HCT116 (cell line): ENCODE results near the gene MYH11. TPM values are rescaled to one million over a fixed set of nuclear protein-coding genes. Genes with fewer than 3 reads are reported as not detected.

Experiments
- ATAC-seq: fragments of 200-7000 bp; cut with Tn5 transposase; 2 replicates; pipeline ENCODE4 v1.9.1; 2020; ENCODE audit warnings: mild to moderate bottlenecking, moderate library complexity
- BruUV-seq: library from RNA; stranded (reverse); fragments of 400-500 nt; replicated peaks from 2 replicates; lab custom pipeline; 2021; lab: Mats Ljungman, UMichigan
- CTCF ChIA-PET: fragments of 300-600 bp; sonication (Branson Sonifier 250); formaldehyde crosslinking; loops from one replicate; lab custom pipeline; 2021; ENCODE audit warnings: antibody characterized with exemption; lab: Charles Lee
- POLR2A ChIA-PET: fragments of 300-600, 350-600 bp; sonication (Branson Sonifier 250); formaldehyde crosslinking; loops from one replicate; lab custom pipeline; 2021; ENCODE audit warnings: antibody characterized with exemption; lab: Charles Lee
- RAD21 ChIA-PET, 2 experiments: fragments of 300-600 bp; sonication (Branson Sonifier 250); formaldehyde crosslinking; loops; one replicate each; lab custom pipeline; 2023; ENCODE audit warnings: low total read pairs in 2 of 2; ENCODE audit not compliant: uncharacterized antibody in 2 of 2, unreplicated experiment in 2 of 2, low non-redundant PET in 1 of 2; lab: Charles Lee
- DNase-seq: peaks from one replicate; pipeline ENCODE4 v3.0.0-alpha.2; 2010; ENCODE audit warnings: low read depth, low spot score
- H2AFZ ChIP-seq: fragments of 200-600 bp; shearing (Covaris generic), sonication (generic); 2 replicates; pipeline ENCODE4 v1.6.1; 2017; ENCODE audit warnings: low read depth, mixed run types, mixed read lengths, antibody characterized with exemption, low read length; ENCODE audit not compliant: poor library complexity, severe bottlenecking
- H3K27ac ChIP-seq: 2 replicates; pipeline ENCODE4 v1.5.1; 2012; ENCODE audit warnings: low read depth, low read length
- H3K27me3 ChIP-seq: fragments of 200-600 bp; sonication (generic); 2 replicates; pipeline ENCODE4 v1.6.1; 2016; ENCODE audit warnings: mixed run types, low read length, mixed read lengths; ENCODE audit not compliant: insufficient read depth
- H3K36me3 ChIP-seq, 2 experiments: fragments of 200-500 bp in 1 of 2; fragments of 200-600 bp in 1 of 2; sonication (Bioruptor generic) in 1 of 2; sonication (generic) in 1 of 2; 2 replicates each; pipeline versions ENCODE4 v1.5.1 to v1.6.1; 2014 to 2016; ENCODE audit warnings: low read length in 2 of 2, inconsistent platforms in 1 of 2, mixed read lengths in 1 of 2, mixed run types in 1 of 2; ENCODE audit not compliant: insufficient read depth in 2 of 2, control insufficient read depth in 1 of 2
- H3K4me1 ChIP-seq, 2 experiments: fragments of 200-600 bp in 1 of 2; sonication (generic) in 1 of 2; 2 replicates each; pipeline versions ENCODE4 v1.5.1 to v1.6.1; 2012 to 2017; ENCODE audit warnings: low read length in 2 of 2, inconsistent platforms in 1 of 2, mild to moderate bottlenecking in 1 of 2, mixed read lengths in 1 of 2, mixed run types in 1 of 2, moderate library complexity in 1 of 2; ENCODE audit not compliant: insufficient read depth in 2 of 2, control insufficient read depth in 1 of 2
- H3K4me2 ChIP-seq: fragments of 200-600 bp; sonication (generic); 2 replicates; pipeline ENCODE4 v1.6.1; 2017; ENCODE audit warnings: mixed run types, low read length, mixed read lengths
- H3K4me3 ChIP-seq, 2 experiments: fragments of 200-600 bp in 1 of 2; sonication (generic) in 1 of 2; replicated peaks in 1 of 2; 2 replicates each; pipeline ENCODE4 v1.5.1; 2011 to 2016; ENCODE audit warnings: low read length in 2 of 2, control low read depth in 1 of 2, low read depth in 1 of 2, mild to moderate bottlenecking in 1 of 2, mixed read lengths in 1 of 2, mixed run types in 1 of 2
- H3K79me2 ChIP-seq: fragments of 200-600 bp; sonication (generic); 2 replicates; pipeline ENCODE4 v1.6.1; 2017; ENCODE audit warnings: mild to moderate bottlenecking, mixed run types, low read length, moderate library complexity, mixed read lengths; ENCODE audit not compliant: insufficient read depth
- H3K9ac ChIP-seq: fragments of 200-600 bp; sonication (generic); 2 replicates; pipeline ENCODE4 v1.6.1; 2016; ENCODE audit warnings: low read length, mixed read lengths
- H3K9me2 ChIP-seq: fragments of 200-600 bp; sonication (generic), shearing (Covaris generic); 2 replicates; pipeline ENCODE4 v1.6.1; 2017; ENCODE audit warnings: mixed run types, mild to moderate bottlenecking, moderate library complexity; ENCODE audit not compliant: insufficient read depth
- H3K9me3 ChIP-seq, 2 experiments: fragments of 200-500 bp in 1 of 2; fragments of 200-600 bp in 1 of 2; sonication (Bioruptor generic) in 1 of 2; sonication (generic) in 1 of 2; 2 replicates each; pipeline ENCODE4 v1.6.1; 2014 to 2017; ENCODE audit warnings: low read length in 2 of 2, mixed read lengths in 2 of 2, inconsistent platforms in 1 of 2, low read depth in 1 of 2, mild to moderate bottlenecking in 1 of 2, mixed run types in 1 of 2, moderate library complexity in 1 of 2; ENCODE audit not compliant: control insufficient read depth in 1 of 2, insufficient read depth in 1 of 2
- H4K20me1 ChIP-seq: fragments of 200-600 bp; sonication (generic), shearing (Covaris generic); 2 replicates; pipeline ENCODE4 v1.6.1; 2017; ENCODE audit warnings: mixed run types, mild to moderate bottlenecking, moderate library complexity; ENCODE audit not compliant: insufficient read depth
- CBX3 ChIP-seq: IDR thresholded peaks from 2 replicates; pipeline ENCODE4 v1.6.1; 2012; ENCODE audit warnings: low read depth
- EGR1 ChIP-seq: IDR thresholded peaks from 2 replicates; pipeline ENCODE4 v1.6.1; 2012; ENCODE audit warnings: low read depth
- ELF1 ChIP-seq: IDR thresholded peaks from 2 replicates; pipeline ENCODE4 v1.6.1; 2012; ENCODE audit warnings: low read depth, borderline replicate concordance
- EZH2 ChIP-seq: fragments of 200-600 bp; sonication (generic); IDR thresholded peaks from 2 replicates; pipeline ENCODE4 v1.6.1; 2017; ENCODE audit warnings: antibody characterized with exemption, mixed run types
- FOSL1 ChIP-seq: IDR thresholded peaks from 2 replicates; pipeline ENCODE4 v1.6.1; 2012; ENCODE audit warnings: low read depth
- POLR2AphosphoS5 ChIP-seq: IDR thresholded peaks from 2 replicates; pipeline ENCODE4 v1.6.1; 2011; ENCODE audit warnings: mild to moderate bottlenecking, low read depth, low read length, moderate library complexity
- SIN3A ChIP-seq: IDR thresholded peaks from 2 replicates; pipeline ENCODE4 v1.6.1; 2012; ENCODE audit warnings: low read depth
- SP1 ChIP-seq: IDR thresholded peaks from 2 replicates; pipeline ENCODE4 v1.6.1; 2012; ENCODE audit warnings: low read depth
- SRF ChIP-seq: IDR thresholded peaks from 2 replicates; pipeline ENCODE4 v1.6.1; 2012; ENCODE audit warnings: low read depth
- YY1 ChIP-seq: IDR thresholded peaks from 2 replicates; pipeline ENCODE4 v1.6.1; 2011; ENCODE audit warnings: low read length, low read depth, moderate library complexity, mild to moderate bottlenecking; ENCODE audit not compliant: insufficient replicate concordance; ENCODE audit errors: extremely low read depth
- ZFX ChIP-seq: fragments of 450-650 bp; IDR thresholded peaks from 2 replicates; pipeline ENCODE4 v1.6.1; 2017
- ZNF274 ChIP-seq: fragments of 200-500 bp; sonication (Bioruptor generic); IDR thresholded peaks from 2 replicates; pipeline ENCODE4 v1.6.1; 2014; ENCODE audit warnings: mild to moderate bottlenecking, low read depth, low read length, inconsistent platforms
- intact Hi-C: fragments of 100-400 bp; cut with micrococcal nuclease; formaldehyde crosslinking; loops from 2 replicates; pipeline ENCODE4 v1.10.0; 2022
- total RNA-seq: library from RNA; stranded (reverse); gene quantifications from one replicate; pipeline ENCODE4 v1.2.1, GENCODE V29; 2021; ENCODE audit not compliant: unreplicated experiment
- TF ChIP-seq, protein P1 (sequence below), 3 experiments: fragments of 200-600 bp in 1 of 3; sonication (generic) in 1 of 3; IDR thresholded peaks in 2 of 3; conservative IDR thresholded peaks in 1 of 3; 2 replicates each; pipeline ENCODE4 v1.5.1; 2012 to 2017; ENCODE audit warnings: low read depth in 2 of 3, low read length in 2 of 3, antibody characterized with exemption in 1 of 3, borderline replicate concordance in 1 of 3, control low read depth in 1 of 3, mild to moderate bottlenecking in 1 of 3, mixed read lengths in 1 of 3, mixed run types in 1 of 3, moderate library complexity in 1 of 3; ENCODE audit not compliant: insufficient read depth in 1 of 3
- TF ChIP-seq, protein P2 (sequence below): IDR thresholded peaks from 2 replicates; pipeline ENCODE4 v1.6.1; 2012
- TF ChIP-seq, protein P3 (sequence below): IDR thresholded peaks from 2 replicates; pipeline ENCODE4 v1.6.1; 2012
- TF ChIP-seq, protein P4 (sequence below): IDR thresholded peaks from 2 replicates; pipeline ENCODE4 v1.6.1; 2012; ENCODE audit warnings: low read depth

Gene MYH11
- total RNA-seq, 1 experiment from 2014 or later: 0.61 TPM

DNA sequence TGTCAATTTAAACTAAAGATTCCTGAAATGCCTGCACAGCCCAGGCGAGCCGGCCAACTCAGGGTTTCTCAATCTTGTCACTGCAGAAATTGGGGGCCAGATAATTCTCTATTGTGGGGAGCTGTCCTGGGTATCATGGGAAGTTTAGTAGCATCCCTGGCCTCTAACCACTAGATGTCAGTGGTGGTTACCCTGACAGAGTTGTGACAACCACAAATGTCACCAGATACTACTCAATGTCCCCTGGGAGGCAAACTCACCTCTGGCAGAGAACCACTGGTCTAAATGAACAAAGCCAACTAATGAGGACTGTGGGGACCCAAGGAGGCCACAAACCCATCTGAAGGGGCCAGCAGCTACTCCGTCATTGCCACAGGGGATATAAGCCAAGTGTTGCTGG lies 90.9 kb downstream of the MYH11 start (continued):
- TF ChIP-seq, protein P1, sequence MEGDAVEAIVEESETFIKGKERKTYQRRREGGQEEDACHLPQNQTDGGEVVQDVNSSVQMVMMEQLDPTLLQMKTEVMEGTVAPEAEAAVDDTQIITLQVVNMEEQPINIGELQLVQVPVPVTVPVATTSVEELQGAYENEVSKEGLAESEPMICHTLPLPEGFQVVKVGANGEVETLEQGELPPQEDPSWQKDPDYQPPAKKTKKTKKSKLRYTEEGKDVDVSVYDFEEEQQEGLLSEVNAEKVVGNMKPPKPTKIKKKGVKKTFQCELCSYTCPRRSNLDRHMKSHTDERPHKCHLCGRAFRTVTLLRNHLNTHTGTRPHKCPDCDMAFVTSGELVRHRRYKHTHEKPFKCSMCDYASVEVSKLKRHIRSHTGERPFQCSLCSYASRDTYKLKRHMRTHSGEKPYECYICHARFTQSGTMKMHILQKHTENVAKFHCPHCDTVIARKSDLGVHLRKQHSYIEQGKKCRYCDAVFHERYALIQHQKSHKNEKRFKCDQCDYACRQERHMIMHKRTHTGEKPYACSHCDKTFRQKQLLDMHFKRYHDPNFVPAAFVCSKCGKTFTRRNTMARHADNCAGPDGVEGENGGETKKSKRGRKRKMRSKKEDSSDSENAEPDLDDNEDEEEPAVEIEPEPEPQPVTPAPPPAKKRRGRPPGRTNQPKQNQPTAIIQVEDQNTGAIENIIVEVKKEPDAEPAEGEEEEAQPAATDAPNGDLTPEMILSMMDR (IDR thresholded peaks at IDR 0.05 in 2 of 3, conservative IDR thresholded peaks at IDR 0.05 in 1 of 3; ENCODE audit: borderline replicate concordance in 1 of 3, insufficient read depth in 1 of 3, low read depth in 2 of 3, low read length in 2 of 3): peak; percentile 81 to 84 (median 84)
- TF ChIP-seq ZFX: no peak
- TF ChIP-seq EZH2: no peak
- TF ChIP-seq, protein P2, sequence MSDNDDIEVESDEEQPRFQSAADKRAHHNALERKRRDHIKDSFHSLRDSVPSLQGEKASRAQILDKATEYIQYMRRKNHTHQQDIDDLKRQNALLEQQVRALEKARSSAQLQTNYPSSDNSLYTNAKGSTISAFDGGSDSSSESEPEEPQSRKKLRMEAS: no peak
- TF ChIP-seq CBX3: no peak
- TF ChIP-seq, protein P3, sequence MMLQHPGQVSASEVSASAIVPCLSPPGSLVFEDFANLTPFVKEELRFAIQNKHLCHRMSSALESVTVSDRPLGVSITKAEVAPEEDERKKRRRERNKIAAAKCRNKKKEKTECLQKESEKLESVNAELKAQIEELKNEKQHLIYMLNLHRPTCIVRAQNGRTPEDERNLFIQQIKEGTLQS: no peak
- no peak for TF ChIP-seq EGR1
- TF ChIP-seq, all 23 proteins: peak for 3

DNA sequence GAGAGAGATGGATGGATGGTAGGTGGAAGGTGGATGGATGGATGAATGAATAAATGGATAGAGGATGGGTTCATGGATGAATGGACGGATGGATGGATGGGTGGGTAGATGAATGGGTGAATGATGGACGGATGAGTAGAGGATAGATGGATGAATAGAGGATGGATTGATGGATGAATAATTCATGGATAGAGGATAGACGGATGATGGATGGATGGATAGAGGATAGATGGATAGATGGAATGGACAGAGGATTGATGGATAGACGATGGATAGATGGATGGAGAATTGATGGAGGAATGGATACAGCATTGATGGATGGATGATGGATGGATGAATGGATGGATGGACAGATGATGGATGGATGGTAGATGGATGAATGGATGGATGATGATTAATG lies 91.7 kb downstream of the MYH11 start:
- TF ChIP-seq ELF1 (no peak), EGR1 (no peak), ZNF274 (no peak), FOSL1 (no peak), POLR2AphosphoS5 (no peak), ZFX (no peak), SRF (no peak), SIN3A (no peak), SP1 (no peak), YY1 (no peak)
- TF ChIP-seq, protein P4, sequence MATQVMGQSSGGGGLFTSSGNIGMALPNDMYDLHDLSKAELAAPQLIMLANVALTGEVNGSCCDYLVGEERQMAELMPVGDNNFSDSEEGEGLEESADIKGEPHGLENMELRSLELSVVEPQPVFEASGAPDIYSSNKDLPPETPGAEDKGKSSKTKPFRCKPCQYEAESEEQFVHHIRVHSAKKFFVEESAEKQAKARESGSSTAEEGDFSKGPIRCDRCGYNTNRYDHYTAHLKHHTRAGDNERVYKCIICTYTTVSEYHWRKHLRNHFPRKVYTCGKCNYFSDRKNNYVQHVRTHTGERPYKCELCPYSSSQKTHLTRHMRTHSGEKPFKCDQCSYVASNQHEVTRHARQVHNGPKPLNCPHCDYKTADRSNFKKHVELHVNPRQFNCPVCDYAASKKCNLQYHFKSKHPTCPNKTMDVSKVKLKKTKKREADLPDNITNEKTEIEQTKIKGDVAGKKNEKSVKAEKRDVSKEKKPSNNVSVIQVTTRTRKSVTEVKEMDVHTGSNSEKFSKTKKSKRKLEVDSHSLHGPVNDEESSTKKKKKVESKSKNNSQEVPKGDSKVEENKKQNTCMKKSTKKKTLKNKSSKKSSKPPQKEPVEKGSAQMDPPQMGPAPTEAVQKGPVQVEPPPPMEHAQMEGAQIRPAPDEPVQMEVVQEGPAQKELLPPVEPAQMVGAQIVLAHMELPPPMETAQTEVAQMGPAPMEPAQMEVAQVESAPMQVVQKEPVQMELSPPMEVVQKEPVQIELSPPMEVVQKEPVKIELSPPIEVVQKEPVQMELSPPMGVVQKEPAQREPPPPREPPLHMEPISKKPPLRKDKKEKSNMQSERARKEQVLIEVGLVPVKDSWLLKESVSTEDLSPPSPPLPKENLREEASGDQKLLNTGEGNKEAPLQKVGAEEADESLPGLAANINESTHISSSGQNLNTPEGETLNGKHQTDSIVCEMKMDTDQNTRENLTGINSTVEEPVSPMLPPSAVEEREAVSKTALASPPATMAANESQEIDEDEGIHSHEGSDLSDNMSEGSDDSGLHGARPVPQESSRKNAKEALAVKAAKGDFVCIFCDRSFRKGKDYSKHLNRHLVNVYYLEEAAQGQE: no peak
- TF ChIP-seq, protein P3: no peak
- TF ChIP-seq, protein P1 (IDR thresholded peaks at IDR 0.05 in 2 of 3, conservative IDR thresholded peaks at IDR 0.05 in 1 of 3; ENCODE audit: borderline replicate concordance in 1 of 3, insufficient read depth in 1 of 3, low read depth in 2 of 3, low read length in 2 of 3): no peak
- no peak for DNase-seq
- no TSS peak for BruUV-seq
- H3K9me2 ChIP-seq: no peaks in the 10 kb centered on the region
- POLR2A ChIA-PET: no interaction called here
- H3K4me3 ChIP-seq: no peak overlapping the region
- H2AFZ ChIP-seq: no peak overlapping the region
- CTCF ChIA-PET: interaction anchor here (1.3 to 1.5 kb wide), 3 partner anchors 10 to 56 kb away, joined by 5 to 6 read pairs (median 6); no protein-coding TSS in a partner anchor
- H4K20me1 ChIP-seq: no peaks in the 10 kb centered on the region
- H3K79me2 ChIP-seq: no peaks in the 10 kb centered on the region
- no peaks in the 10 kb centered on the region for H3K36me3 ChIP-seq
- intact Hi-C loops: loop anchor here (5.0 to 10.0 kb wide), 3 partner anchors 57 to 427 kb away; no protein-coding TSS in a partner anchor
- no peaks in the 10 kb centered on the region for H3K9me3 ChIP-seq
- no peak overlapping the region for H3K4me2 ChIP-seq
- H3K27me3 ChIP-seq: no peaks in the 10 kb centered on the region
- RAD21 ChIA-PET: interaction anchor here (0.6 to 1.3 kb wide), 3 partner anchors 56 to 363 kb away, joined by 3 to 4 read pairs (median 3); no protein-coding TSS in a partner anchor
- H3K9ac ChIP-seq: no peak overlapping the region
- ATAC-seq: no peak
- peaks cover 0 to 3% of the 10 kb centered on the region in 2 experiments; a peak in 2 of 4 replicates for H3K4me1 ChIP-seq
- H3K27ac ChIP-seq: no peak overlapping the region
